Skin epidermis (tissue), 12 donors: ENCODE data around the gene BTBD9.

Source experiments
- H3K27ac ChIP-seq, 21 experiments: fragments of 200-600 bp; sonication (generic) in 11 of 21; one replicate each; pipeline ENCODE4 v1.5.0; 2020; ENCODE audit warnings: mild to moderate bottlenecking in 3 of 21, inconsistent platforms in 2 of 21, moderate library complexity in 2 of 21
- H3K4me3 ChIP-seq, 7 experiments: fragments of 200-600 bp; sonication (generic) in 2 of 7; one replicate each; pipeline ENCODE4 v1.5.0; 2020; ENCODE audit warnings: inconsistent platforms in 2 of 7, mild to moderate bottlenecking in 2 of 7, moderate library complexity in 1 of 7

BTBD9 gene

DNA sequence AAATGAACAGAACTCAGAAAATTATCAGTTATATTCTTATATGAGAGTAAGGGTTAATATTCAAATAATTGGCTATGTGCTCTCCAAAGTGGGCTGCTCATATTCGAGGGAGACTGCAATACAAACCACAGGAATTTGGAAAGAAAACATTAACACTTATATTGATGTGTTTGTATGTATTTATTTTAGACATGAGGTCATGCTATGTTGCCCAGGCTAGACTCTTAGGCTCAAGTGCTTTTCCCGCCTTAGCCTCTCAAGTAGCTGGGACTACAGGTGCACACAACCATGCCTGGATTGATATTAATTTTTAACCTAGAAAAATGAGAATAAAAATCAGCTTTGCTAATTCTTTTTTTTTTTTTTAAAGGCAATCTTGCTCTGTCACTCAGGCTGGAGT is 35.0 kb downstream of the BTBD9 start:
- Histone ChIP-seq H3K4me3 (no peak overlapping the region), H3K27ac (no peak overlapping the region)

DNA sequence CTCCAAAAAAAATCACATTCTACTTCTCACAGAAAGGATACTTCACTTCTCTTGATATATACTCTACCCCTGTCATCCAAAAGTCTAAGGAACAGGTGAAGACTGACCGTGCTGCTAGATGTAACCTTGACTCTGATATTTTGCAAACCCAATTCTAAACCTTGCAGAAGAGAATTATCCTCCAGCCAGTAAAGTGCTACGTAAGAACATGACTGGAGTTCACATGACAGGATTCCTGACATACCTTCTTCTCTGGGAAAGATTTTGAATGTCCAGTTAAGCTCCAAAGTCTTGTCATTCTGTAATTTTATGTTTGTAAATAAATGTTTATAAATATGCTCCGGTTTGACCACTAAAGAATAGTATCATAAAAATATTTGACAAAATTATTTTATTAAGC is 35.8 kb downstream of the BTBD9 start:
- Histone ChIP-seq H3K4me3 (no peak overlapping the region), H3K27ac (no peak overlapping the region)

DNA sequence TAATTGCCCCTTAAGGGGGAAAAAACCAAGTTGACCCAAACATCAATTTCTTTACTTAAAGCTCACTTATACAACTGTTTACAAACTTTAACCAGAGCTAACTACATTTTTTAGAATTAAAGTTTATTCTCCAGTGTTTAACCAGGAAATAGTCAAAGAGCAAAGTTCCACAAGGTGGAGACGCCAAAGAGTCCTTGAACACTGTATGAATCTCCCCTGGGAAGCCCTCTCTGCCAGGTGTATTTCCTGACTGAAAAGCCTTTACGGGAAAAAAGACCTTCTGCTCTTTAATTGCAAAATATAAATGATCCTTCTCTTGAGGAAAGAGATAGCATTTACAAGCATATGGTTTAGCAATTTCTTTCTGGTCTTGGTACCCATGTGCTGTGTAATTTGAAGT is 36.2 kb downstream of the BTBD9 start:
- Histone ChIP-seq H3K4me3 (no peak overlapping the region), H3K27ac (no peak overlapping the region)

DNA sequence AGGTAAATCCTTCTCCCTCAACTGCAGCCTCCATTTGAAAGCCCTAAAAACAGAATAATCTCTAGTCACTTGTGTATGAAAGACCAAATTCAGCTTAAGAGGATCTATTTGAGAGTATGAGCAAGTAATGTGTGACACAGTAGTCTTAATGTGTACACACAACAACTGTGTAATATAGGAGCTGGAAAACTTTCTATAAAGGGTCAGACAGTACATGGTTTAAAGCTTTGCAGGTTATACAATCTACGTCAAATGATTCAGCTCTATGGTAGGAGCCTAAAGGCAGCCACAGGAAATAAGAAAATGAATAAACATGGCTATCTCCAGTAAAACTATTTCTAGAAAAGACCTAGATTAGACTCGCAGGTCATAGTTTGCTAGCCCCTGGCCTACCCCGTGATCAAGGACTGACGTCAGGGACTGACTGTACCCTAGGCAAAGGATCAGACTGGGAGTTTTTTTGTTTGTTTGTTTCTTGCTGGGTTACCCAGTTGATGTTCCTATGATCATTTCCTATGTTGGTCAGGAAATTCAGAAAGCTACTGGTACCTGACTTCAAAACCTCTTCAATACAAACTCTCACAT is 39.7 kb downstream of the BTBD9 start:
- no peak overlapping the region for H3K4me3 ChIP-seq
- H3K27ac ChIP-seq, result no peak overlapping the region

DNA sequence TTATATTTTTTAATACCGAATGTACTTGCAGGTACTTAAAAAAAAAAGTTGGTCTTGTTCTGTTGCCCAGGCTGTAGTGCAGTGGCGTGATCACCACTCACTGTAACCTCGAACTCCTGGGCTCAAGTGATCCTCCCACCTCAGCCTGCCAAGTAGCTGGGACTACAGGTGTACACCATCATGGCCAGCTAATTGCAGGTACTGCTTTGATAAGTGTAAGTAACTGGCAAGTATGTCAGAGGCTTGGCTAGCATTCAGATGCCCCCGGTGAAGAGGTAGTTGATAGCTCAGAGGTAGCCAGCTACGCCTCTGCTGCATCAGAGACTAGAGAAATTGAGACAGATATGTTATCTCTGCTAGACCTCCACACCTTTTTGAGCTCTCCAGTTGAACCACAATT is 40.5 kb downstream of the BTBD9 start:
- no peak overlapping the region for H3K27ac ChIP-seq

DNA sequence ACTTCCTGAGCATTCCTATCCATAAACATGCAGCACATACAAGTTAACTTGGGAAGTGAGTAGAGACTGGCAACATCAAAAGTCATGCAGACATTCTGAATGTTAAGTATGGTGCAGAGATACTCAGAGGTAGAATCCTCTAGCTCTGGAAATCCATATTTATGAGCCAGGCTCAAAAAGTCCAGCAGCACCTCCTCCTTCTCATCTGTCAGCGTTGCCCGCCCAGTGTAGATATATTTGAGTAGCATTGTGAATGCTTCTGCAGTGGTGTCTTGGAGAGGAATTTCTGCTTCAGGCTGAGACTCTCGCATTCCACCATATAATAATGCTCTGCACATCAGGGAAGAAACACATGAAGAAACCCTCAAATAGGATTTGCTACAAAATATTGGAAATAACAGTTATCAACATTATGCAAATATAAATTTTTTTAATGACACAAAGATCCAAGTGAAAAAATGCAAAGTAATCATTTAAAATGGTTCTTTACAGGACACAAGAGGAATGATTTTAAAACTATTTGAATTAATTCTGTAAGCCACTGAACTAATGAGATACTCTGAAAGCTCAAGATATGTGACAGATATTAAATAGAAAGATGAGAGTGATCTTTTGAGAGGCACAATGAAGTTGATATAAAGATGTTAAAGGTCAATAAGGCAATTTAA is 45.6 kb downstream of the BTBD9 start:
- Histone ChIP-seq H3K27ac (no peak overlapping the region), H3K4me3 (no peak overlapping the region)

More for the DNA sequence above, 40.5 kb downstream of the BTBD9 start:
- no peak overlapping the region for H3K4me3 ChIP-seq

DNA sequence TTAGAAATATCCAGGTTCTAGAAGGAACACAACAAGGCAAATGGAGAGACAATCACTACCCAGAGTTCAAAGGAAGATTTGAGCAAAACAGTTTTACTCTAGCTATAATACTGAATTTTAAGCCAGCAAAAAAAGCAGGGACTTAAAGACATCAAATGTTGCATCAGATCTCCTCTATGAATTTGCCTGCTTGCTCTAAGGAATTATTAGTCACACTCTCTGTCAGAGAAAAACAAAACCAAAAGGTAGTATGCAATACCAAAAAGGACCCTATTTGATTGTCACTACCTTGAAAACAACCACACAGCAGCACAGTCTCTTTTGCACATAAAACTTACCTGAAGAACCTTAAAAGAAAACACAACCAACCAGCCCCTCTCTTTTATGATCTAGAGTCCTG is 46.3 kb downstream of the BTBD9 start:
- H3K4me3 ChIP-seq, result no peak overlapping the region

DNA sequence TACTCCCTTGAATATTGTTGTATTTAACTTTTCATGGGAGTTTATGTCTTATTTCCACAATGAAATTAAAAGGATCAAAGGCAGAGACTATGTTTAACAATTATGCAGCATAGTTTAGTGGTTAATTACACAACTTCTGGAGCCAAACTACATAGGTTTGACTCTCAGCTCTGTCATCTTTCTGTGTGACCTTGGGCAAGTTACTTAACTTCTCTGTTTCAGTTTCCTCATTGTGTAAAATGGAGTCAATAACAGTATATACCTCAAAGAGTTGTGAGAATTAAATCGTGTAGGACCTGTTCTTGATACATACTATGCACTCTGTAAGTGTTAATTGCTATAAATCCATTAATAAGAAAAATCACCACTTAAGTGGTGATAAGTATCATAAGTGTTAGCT is 48.3 kb downstream of the BTBD9 start:
- Histone ChIP-seq H3K27ac (no peak overlapping the region), H3K4me3 (no peak overlapping the region)

More for the DNA sequence above, 46.3 kb downstream of the BTBD9 start:
- H3K27ac ChIP-seq, result no peak overlapping the region

DNA sequence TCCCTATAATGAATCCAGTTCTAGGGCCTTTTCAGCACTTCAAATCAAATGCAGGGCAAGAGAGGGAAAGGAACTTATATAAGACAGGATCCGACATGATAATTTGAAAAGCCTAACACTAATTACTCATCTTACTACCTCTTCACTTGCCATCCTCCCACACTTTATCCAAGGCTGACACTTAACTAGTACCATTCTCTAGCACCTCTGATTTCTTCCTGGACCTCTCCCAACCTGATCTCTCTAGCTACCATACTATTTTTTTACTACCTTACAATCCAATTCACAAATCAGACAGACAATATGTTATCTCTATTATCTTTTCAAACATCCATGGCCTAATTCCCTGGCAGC is 50.4 kb downstream of the BTBD9 start:
- no peak overlapping the region for H3K4me3 ChIP-seq
- no peak overlapping the region for H3K27ac ChIP-seq

DNA sequence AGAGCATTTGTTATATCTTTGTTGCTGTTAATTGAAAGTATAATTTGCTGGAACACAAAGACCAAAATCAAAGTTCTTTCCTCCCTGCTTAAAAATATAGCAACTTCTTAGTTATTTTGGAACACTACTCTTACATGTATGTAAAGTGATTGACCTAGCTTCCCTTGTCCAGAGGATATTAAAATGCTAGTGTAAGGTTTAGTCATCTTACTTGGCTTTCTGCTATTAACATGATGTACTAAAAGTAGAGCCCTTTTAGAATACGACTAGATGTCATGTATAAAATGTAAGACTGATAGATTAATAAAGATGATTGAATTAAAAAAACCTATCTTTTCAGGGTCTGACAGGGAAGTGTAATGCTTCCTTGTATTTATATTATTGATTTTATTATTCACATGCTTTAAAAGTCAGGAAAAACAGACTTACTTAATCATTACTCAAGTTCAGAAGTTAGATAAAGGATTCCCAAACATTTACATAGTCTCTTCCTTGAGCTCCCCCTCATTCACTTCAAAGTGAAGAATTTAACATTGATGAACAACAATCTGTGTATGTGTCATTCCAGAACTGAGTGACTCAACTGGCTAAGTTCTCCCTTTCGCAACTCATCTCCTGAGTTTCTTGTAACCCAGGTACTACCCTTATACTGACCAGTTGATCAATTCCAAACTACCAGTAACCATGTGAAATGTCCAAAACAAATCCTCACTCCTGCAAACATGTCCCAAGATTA is 50.9 kb downstream of the BTBD9 start:
- Histone ChIP-seq H3K27ac (no peak overlapping the region), H3K4me3 (no peak overlapping the region)

DNA sequence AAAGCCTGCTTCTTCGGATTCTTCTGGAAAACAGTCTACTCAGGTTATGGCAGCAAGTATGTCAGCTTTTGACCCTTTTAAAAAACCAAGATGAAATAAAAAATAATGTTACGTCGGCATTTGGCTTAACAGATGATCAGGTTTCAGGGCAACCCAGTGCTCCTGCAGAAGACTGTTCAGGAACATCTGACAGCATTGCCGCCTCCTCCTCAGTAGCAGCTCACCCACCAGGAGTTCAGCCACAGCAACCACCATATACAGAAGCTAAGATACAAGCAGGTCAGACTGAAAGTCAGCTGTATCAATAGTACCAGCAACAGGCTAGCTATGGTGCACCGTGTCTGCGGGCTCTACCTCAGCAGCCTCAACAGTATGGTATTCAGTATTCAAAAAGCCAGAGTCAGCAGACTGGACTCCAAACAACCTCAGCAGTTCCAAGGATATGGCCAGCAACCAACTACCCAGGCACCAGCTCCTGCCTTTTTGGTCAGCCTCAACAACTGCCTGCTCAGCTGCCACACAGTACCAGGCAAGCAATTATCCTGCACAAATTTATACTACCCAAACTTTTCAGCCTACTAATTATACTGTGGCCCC is 51.9 kb downstream of the BTBD9 start:
- H3K4me3 ChIP-seq, result no peak overlapping the region
- H3K27ac ChIP-seq, result no peak overlapping the region

DNA sequence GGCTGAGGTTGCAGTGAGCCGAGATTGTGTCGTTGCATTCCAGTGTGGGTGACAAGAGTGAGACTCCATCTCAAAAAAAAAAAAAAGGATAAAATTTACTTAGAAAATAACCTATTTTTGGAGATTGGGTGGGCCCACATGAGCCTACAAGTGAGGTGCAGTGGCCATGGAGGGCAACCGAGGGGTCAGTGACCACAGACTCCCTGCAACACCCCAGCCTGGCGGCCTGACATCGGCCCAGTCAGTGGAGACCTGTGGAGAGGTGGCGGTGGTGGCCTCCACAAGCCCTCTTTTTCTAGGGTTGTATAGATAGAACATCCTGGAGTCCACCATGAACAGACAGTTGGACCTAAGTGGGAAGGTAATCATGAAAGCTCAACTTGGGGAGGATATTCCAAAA is 52.7 kb downstream of the BTBD9 start:
- no peak overlapping the region for H3K27ac ChIP-seq

DNA sequence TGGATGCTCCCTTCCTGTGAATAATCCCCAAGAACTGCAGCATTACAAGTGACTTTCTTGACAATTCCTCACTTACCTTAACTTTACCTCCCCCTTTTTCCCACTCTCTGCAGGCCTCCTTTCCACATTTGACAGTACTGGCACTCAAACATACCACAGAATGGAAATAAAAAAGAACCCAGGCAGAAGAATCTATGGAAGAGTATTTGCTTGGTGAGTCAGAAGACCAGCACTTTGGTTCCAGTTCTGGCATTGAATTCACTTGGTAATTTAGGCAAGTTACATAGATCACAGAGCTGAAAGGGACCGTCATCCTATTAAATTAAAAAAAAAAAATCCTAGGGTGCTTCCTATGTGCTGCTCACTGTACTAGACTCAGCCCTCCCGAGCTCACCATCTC is 55.0 kb downstream of the BTBD9 start:
- H3K4me3 ChIP-seq, result no peak overlapping the region
- H3K27ac ChIP-seq, result no peak overlapping the region

More for the DNA sequence above, 52.7 kb downstream of the BTBD9 start:
- no peak overlapping the region for H3K4me3 ChIP-seq

DNA sequence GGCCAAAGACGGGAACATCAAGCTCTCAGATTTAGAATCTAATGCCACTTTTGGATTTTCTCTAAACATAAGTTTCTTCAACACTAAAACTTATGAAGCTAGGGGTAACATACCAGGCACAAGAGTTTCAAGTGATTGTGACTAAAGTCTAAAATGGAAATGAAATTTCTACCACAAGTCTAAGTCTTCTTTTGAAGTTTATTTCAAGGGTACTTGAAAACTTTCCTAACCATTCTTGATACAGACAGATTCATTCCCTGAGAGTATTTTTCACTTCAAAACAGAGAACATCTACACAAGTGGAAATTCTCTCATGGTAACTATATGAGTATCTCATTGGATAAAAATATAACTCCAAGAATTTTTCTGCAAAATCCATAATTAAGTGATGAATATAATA is 56.2 kb downstream of the BTBD9 start:
- H3K27ac ChIP-seq, result no peak overlapping the region
- no peak overlapping the region for H3K4me3 ChIP-seq

DNA sequence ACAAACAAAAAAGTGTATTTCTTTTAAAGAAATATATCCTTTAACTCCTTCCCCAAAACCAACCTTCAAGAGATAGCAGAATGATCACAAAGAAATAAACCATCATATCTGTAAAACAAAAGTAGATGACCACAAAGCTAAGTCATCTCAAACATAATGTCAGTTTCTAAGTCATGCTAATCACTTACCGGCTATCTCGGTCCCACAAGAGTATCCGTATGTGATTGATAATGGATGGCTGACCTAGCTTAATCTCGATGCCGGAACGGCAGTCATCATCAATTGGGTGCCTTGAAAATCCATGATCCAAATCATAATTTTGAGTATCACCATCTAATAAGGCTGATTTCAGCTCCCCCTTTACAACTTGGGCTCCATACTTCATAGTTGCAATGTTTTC is 59.7 kb downstream of the BTBD9 start:
- Histone ChIP-seq H3K4me3 (no peak overlapping the region), H3K27ac (no peak overlapping the region)

DNA sequence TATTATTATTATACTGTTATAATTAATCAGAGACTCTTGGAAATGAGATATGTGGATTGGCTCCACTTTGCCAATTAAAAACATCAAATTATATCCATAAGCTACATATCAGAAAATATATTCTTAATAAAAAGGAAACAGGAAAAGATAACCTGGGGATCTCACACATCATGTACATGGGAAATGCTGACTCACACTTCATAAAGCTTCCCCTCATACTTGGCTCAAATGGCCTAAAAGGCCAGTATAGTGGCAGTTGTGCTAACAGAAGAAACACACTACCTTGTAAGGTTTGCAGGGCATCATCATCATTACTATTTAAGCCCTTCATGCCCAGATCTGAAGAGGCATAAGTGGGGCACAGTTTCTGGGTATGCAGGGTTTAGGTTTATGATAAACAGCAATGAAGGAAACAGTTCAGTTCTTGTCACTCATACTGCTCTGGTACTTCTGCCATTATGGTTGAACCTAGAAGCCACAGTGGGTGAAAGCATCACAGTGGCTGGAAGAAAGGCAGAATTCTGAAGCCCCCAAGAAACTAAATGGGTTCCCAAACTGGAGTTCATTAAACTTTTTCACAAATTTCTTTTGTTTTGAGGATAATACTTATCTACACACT is 60.6 kb downstream of the BTBD9 start:
- H3K27ac ChIP-seq, result no peak overlapping the region

DNA sequence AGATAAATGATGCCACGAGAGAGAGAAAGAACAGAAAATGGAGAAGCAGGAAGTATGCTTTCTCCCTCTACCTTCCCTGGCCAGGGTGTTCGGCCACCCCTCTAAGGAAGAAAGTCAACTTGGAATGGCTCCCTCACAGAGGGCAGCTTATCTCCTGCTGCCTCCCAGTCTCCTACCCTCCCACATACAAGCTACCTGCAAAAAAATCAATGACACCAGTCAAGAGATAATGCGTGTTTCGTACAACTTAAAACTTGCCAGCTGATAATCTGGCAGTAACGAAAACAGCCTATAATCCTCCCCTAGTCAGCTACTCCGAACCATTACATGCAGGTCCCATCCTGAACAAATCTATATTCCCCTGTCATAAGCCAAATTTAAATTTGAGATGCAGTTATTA is 61.7 kb downstream of the BTBD9 start:
- H3K4me3 ChIP-seq, result no peak overlapping the region
- no peak overlapping the region for H3K27ac ChIP-seq

More for the DNA sequence above, 60.6 kb downstream of the BTBD9 start:
- H3K4me3 ChIP-seq, result no peak overlapping the region

DNA sequence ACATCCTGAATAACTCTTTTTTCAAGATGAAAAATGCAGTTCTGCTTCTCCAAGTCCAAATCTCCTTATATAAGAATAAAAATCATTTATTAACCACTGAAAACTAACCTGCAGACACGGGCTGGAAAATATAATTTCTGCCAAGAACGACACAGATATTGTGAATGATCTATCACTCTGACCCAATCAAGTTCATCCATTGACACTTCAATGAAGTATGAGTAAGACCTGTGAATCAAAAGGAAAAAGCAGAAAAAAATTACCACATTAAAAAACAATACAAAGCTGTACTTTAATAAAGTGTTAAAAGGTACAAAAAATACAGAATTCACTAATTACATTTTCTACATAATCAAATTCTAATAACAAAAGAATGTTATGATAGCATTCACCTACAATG is 62.2 kb downstream of the BTBD9 start:
- no peak overlapping the region for H3K4me3 ChIP-seq
- no peak overlapping the region for H3K27ac ChIP-seq

DNA sequence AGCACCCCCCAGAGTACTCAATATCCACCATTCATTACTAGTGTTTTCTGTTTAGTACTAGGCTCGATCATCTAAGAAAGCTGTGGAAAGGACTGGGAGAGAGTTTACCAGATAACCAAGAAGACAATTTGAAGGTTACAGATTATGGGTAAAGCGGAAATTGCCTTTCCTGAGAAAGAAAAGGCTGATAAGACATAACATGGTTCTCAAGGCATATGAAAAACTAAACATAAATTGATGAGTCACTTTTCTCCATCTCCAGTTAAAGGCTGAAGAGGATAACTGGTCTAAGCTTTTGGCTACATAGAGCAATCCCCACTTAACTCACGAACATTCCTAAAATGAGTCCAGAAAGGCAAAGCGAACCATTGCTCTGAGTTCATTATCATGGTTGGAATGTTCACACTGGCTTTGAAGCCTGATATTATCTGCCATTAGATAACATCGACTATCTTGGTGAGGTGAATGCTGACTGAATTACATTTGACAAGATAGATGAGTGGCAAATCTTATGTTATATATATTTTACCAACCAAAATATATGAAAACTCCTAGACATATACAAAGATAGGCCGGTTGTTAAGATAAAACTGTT is 65.8 kb downstream of the BTBD9 start:
- no peak overlapping the region for H3K27ac ChIP-seq

DNA sequence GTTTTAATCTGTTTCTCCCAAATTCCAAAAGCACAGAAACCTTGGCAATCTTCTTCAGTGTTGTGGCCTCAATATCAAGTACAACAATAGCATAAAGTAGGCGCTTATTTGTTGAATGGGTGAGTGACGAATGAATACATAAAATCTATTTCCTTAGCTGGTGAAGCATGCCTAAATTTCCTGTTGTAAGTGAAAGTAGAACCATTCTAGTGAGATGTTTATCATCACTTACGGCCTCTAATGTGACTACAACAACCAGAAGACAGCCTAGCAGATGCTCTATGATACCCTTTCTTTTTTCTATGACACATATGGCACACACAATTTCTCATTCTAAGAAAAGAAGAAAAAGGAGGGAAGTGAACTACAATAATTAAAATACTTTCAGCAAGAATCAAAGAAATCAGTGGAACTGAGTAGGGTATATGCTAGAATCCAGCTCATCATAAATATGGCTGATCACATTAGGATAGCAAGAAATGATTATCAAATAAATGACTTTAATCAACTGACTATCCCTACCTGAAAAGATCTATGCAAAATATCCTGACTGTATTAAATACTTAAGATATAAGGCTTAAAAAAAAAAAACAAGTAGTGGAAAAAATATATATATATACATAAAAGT is 67.4 kb downstream of the BTBD9 start:
- peak overlapping the region in 2 of 21 experiments; percentile 2 to 27 for H3K27ac ChIP-seq
- no peak overlapping the region for H3K4me3 ChIP-seq

More for the DNA sequence above, 65.8 kb downstream of the BTBD9 start:
- no peak overlapping the region for H3K4me3 ChIP-seq
